ENCODE measurements around the gene CFAP57.

DNA sequence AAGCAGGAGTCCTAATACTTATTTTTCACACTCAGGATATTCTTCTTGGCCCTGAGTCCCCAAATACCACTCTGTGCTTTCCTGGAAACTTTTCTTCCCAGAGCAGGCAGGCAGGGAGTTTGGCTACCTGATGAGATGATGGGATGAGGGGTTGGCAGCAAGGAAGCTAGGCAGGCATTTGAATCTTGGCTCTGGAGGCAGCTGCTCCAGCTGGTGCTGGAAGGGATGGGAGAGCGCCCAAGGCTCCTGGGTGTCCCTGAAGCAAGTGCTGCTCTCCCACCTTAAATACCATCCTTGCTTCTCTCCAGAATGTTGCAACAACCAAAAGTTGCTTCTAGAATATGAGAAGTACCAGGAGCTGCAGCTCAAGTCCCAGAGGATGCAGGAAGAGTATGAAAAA is 49.7 kb downstream of the CFAP57 start:
- TF ChIP-seq POLR2AphosphoS5 (IDR thresholded peaks at IDR 0.05; ENCODE audit: low read depth, low read length): no peak
- no peak for TF ChIP-seq POLR2A (IDR thresholded peaks at IDR 0.05; ENCODE audit: low read depth, low read length)
- no peak for TF ChIP-seq TAF1 (IDR thresholded peaks at IDR 0.05; ENCODE audit: low read depth, low read length)
- TF ChIP-seq SPI1 (IDR thresholded peaks at IDR 0.05; ENCODE audit: low read depth, low read length): no peak

Measured in GM12891 (cell line).